Neuron (in vitro differentiated cells): ENCODE data around the gene MSH4.
"Not testable (repeated sequence)": the region's sequence is repeated elsewhere in the genome, so short reads cannot be mapped to it uniquely, and the experiment has no call there.

ENCODE experiments used
- H2AFZ ChIP-seq: one replicate; pipeline ENCODE4 v1.6.1; 2013; ENCODE audit warnings: low read depth, mild to moderate bottlenecking, inconsistent platforms, low read length, moderate library complexity
- H3K27me3 ChIP-seq: one replicate; pipeline ENCODE4 v1.6.1; 2013; ENCODE audit warnings: low read length; ENCODE audit not compliant: insufficient read depth
- H3K36me3 ChIP-seq: one replicate; pipeline ENCODE4 v1.6.1; 2013; ENCODE audit warnings: low read length; ENCODE audit not compliant: insufficient read depth
- H3K4me1 ChIP-seq: one replicate; pipeline ENCODE4 v1.6.1; 2013; ENCODE audit warnings: low read length; ENCODE audit not compliant: insufficient read depth
- H3K4me3 ChIP-seq: 2 replicates; pipeline ENCODE4 v1.5.1; 2013; ENCODE audit warnings: mild to moderate bottlenecking, low read length, moderate library complexity
- H3K9me3 ChIP-seq: one replicate; pipeline ENCODE4 v1.6.1; 2013; ENCODE audit warnings: low read length

MSH4 gene

DNA sequence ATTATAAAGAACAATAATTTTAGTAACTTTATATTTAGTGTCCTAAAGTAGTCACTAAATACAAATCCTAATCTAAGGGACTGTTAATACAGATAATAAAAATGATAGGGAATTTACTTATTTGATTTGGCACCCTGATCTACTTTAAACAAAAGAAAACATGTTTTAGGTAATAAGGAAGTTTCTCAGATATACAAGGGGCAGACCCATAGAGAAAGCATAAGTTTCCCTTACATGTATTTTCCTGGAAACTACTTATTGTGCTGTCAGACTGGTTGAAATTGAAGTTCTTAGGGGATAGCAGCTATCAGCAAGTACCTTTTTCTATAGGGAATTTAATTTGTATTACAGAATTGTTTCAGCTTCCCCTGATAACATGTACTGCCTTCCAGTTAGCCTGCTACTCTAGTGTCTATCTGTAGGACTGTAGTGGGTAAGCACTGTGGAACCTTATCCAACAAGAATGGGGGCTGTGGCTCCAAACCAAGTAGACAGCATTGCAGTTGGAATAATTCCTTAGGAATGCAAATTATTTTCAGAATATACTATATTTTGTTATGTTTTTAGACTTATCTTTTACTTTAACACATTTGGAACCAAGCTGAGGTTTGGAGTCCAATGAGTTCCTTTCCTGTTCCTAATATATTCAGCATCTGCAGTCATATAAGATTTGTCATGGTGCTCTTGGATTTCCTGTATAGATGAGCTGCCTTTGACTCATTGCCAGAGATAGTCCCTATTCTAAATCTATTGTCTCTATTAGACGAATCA, 14.7 kb downstream of the MSH4 start:
- Histone ChIP-seq H2AFZ (no peak overlapping the region), H3K4me3 (no peak overlapping the region), H3K36me3 (no peaks in the 10 kb centered on the region), H3K27me3 (no peaks in the 10 kb centered on the region), H3K4me1 (no peaks in the 10 kb centered on the region), H3K9me3 (no peaks in the 10 kb centered on the region)

DNA sequence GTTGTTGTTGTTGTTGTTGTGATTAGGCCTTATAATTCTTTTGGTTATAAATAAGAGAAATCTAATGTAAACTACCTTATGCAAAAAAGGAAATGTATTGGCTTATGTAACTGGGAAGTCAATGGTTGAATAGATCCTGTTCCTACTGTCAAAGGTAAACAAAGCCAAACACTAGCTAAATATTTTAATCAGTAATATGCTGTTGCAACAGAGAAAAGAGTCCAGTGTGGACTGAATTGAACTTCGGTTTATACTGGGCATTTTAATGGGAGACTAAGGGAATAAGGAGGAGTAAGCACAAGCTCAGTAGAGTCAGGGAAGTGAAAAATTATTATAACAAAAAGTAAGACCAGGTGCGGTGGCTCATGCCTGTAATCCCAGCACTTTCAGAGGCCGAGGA, 15.4 kb downstream of the MSH4 start:
- no peak overlapping the region for H3K4me3 ChIP-seq
- no peaks in the 10 kb centered on the region for H3K4me1 ChIP-seq
- no peaks in the 10 kb centered on the region for H3K27me3 ChIP-seq
- no peaks in the 10 kb centered on the region for H3K36me3 ChIP-seq
- no peak overlapping the region for H2AFZ ChIP-seq
- H3K9me3 ChIP-seq: no peaks in the 10 kb centered on the region

DNA sequence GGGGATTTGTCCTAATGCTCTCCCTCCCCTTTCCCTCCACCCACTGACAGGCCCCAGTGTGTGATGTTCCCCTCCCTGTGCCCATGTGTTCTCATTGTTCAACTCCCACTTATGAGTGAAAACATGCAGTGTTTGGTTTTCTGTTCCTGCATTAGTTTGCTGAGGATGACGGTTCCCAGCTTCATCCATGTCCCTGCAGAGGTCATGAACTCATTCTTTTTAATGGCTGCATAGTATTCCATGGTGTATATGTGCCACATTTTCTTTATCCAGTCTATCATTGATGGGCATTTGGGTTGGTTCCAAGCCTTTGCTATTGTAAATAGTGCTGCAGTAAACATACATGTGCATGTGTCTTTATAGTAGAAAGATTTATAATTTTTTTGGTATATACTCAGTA, 26.9 kb downstream of the MSH4 start:
- not testable (repeated sequence) for H2AFZ ChIP-seq, H3K36me3 ChIP-seq, H3K4me3 ChIP-seq, H3K27me3 ChIP-seq, H3K9me3 ChIP-seq, H3K4me1 ChIP-seq

DNA sequence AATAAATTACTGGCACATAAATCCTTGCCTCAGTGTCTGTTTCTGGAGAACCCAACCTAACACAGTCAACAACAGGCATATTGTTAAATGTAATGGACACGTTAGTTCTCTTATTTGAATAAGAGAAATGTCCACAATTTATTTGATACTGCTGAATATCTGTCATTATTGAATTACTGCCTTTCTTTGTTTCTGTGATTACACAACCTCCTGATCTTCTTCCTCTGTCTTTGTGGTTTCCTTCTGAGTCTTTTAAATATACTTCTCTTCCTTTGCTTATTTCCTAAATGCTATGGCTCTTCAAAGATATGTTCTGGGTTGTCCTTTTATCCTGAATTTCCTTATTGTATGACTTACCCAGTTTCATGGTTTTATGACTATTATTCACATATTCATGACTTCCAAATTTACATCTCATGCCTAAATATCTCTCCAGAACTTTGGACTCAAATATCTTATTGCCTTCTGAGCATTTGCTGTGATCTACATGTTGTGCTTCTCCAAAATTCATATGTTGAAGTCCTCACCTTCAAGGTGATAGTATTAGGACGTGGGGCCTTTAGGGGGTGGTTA, 39.9 kb downstream of the MSH4 start:
- no peak overlapping the region for H2AFZ ChIP-seq
- no peaks in the 10 kb centered on the region for H3K9me3 ChIP-seq
- H3K4me1 ChIP-seq: no peaks in the 10 kb centered on the region
- no peak overlapping the region for H3K4me3 ChIP-seq
- no peaks in the 10 kb centered on the region for H3K36me3 ChIP-seq
- no peaks in the 10 kb centered on the region for H3K27me3 ChIP-seq

DNA sequence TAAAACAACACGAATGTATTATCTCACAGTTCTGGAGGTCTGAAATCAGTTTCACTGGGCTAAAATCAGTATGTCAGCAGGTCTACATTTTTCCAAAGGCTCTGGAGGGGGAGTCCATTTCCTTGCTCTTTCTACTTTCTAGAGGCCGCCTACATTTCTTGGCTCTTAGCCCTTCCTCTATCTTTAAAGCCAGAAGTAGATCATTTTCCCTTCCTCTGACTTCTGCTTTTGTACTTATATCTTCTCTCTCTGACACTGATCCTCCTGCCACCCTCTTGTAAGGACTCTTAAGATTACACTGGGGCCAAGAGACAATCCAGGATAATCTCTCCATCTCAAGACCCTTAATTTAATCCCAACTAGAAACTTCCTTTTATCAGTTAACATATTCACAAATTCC, 41.4 kb downstream of the MSH4 start:
- Histone ChIP-seq H3K36me3 (no peaks in the 10 kb centered on the region), H2AFZ (no peak overlapping the region), H3K9me3 (no peaks in the 10 kb centered on the region), H3K4me3 (no peak overlapping the region), H3K4me1 (no peaks in the 10 kb centered on the region), H3K27me3 (no peaks in the 10 kb centered on the region)

DNA sequence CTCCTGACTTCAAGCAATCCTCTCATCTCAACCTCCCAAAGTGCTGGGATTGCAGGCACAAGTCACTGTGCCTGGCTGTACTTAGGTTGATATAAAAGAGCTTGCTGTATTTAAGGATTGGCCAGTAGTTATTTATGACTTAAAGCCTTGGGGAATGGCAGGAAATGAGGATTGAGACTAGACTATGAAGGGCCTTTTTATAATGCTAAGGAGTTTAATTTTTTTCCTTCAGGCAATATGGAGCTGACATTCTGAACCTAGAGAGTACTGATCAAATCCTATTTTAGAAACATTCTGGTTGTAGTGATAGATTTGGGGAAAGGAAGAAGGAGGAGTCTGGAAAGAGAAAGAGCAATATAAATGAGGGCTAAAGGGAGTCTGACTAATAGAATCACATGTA, 44.7 kb downstream of the MSH4 start:
- H3K9me3 ChIP-seq: no peaks in the 10 kb centered on the region
- no peak overlapping the region for H2AFZ ChIP-seq
- H3K4me1 ChIP-seq: no peaks in the 10 kb centered on the region
- no peak overlapping the region for H3K4me3 ChIP-seq
- H3K36me3 ChIP-seq: no peaks in the 10 kb centered on the region
- H3K27me3 ChIP-seq: no peaks in the 10 kb centered on the region

DNA sequence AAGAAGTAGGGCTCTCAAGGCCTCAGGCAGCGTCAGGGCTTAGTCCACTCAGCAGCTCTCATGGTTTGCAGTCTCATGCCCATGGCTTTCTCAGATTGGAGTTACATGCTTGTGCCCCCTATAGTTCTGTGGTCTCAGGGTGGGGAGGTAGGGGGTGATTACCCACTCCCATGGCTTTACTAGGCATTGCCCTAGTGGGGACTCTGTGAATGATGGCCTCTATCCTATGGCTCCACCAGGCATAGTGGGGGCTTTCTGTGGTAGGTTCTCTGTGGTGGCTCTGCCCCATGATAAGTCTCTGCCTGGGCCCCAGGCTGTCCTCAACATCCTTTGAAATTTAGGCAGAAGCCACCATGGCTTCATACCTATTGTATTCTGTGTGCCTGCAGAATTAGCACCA, 48.9 kb downstream of the MSH4 start:
- Histone ChIP-seq H3K27me3 (no peaks in the 10 kb centered on the region), H3K4me3 (no peak overlapping the region), H2AFZ (no peak overlapping the region), H3K36me3 (no peaks in the 10 kb centered on the region), H3K4me1 (no peaks in the 10 kb centered on the region), H3K9me3 (no peaks in the 10 kb centered on the region)

DNA sequence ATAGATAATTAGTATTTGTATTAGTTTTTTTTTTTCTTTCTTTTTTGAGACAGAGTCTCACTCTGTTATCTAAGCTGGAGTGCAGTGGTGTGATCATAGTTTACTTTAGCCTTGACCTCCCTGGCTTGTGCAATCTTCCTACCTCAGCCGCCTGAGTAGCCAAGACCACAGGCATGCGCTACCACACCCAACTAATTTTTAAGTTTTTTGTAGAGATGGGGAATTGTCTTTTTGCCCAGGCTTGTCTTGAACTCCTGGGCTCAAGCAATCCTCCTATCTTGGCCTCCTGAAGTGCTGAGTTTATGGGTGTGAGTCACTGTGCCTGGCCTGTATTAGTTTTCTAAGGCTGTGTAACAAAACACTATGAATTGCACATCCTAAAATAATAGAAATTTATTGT, 58.3 kb downstream of the MSH4 start:
- Histone ChIP-seq H3K36me3 (no peaks in the 10 kb centered on the region), H3K27me3 (no peaks in the 10 kb centered on the region), H2AFZ (no peak overlapping the region), H3K4me3 (no peak overlapping the region), H3K4me1 (no peaks in the 10 kb centered on the region), H3K9me3 (no peaks in the 10 kb centered on the region)

DNA sequence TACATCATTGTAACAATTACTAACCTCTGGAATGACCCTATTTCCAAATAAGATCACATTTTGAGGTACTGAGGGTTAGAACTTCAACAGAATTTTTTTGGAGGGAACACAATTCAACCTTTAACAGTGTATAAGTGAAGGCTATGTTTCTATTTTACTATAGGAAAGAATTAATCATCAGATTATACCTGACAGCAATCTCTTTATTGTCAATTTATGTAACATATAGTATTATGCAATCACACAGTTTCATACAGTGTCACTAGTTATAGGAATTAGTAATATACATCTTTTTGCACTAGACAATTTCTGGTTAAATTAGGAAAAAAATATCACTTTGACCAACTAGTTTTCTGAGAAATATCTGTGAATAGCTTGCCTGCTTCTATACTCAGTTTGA, 59.1 kb downstream of the MSH4 start:
- Histone ChIP-seq H3K9me3 (no peaks in the 10 kb centered on the region), H3K36me3 (no peaks in the 10 kb centered on the region), H3K27me3 (no peaks in the 10 kb centered on the region), H2AFZ (no peak overlapping the region), H3K4me1 (no peaks in the 10 kb centered on the region), H3K4me3 (no peak overlapping the region)

DNA sequence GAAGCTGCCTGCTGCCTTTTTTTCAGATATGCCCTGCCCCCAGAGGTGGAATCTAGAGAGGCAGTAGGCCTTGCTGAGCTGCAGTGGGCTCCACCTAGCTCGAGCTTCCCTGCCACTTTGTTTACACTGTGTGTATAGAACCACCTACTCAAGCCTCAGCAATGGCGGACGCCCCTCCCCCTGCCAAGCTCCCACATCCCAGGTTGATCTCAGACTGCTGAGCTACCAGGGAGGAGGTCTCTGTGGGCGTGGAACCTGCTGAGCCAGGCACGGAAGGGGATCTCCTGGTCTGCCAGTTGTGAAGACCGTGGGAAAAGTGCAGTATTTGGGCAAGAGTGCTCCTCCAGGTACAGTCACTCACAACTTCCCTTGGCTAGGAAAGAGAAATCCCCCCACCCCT, 65.1 kb downstream of the MSH4 start:
- Histone ChIP-seq H3K27me3 (no peaks in the 10 kb centered on the region), H3K36me3 (no peaks in the 10 kb centered on the region), H2AFZ (no peak overlapping the region), H3K4me1 (no peaks in the 10 kb centered on the region), H3K9me3 (no peaks in the 10 kb centered on the region), H3K4me3 (no peak overlapping the region)

DNA sequence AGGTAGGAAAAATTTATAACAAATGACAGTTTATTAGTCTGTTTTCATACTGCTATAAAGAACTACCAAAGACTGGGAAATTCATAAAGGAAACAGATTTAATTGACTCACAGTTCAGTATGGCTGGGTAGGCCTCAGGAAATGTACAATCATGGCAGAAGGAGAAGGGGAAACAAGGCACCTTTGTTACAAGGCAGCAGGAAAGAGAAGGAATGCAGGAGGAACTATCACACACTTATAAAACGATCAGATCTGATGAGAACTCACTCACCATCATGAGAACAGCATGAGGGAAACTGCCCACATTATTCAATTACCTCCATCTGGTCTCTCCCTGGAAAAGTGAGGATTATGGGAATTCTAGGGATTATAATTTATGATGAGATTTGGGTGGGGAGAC, 74.3 kb downstream of the MSH4 start:
- Histone ChIP-seq H3K36me3 (no peaks in the 10 kb centered on the region), H3K27me3 (no peaks in the 10 kb centered on the region), H3K4me1 (no peaks in the 10 kb centered on the region), H2AFZ (no peak overlapping the region), H3K9me3 (peaks cover 6% of the 10 kb centered on the region), H3K4me3 (no peak overlapping the region)

DNA sequence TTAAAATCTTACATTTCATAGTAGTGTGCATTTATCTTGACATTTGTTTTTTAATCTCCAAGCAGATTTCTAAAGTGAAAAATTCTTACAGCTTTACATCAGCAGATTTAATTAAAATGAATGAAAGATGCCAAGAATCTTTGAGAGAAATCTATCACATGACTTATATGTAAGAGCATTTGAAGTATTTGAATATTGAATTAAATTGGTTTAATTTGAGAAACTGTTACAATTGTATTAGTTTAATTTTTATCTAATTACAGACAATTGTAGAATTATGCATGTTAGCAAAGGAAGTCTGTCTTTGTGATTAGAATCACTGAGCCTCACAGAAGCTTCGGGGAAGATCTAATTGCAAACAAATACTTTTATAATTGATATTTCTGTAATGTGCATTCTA, 83.3 kb downstream of the MSH4 start:
- Histone ChIP-seq H3K4me3 (no peak overlapping the region), H2AFZ (no peak overlapping the region), H3K9me3 (no peaks in the 10 kb centered on the region), H3K27me3 (no peaks in the 10 kb centered on the region), H3K4me1 (no peaks in the 10 kb centered on the region), H3K36me3 (no peaks in the 10 kb centered on the region)

DNA sequence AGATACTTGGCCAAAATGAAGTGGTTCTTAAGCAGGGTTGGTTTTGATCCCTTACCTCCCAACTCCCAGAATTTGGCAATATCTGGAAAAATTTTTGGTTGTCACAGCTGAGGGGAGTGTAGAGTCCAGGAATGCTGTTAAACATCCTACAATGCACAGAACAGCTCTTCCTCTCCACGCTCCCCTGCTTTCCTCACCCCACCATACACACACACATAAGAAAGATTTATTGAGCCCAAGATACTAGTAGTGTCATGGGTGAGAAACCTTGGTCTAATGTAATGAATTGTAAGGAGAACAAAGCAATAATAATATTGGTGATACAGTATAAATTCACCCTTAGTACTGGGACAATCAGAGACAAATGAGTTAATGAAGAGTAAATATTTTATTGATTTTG, 87.8 kb downstream of the MSH4 start:
- Histone ChIP-seq H3K9me3 (no peaks in the 10 kb centered on the region), H3K36me3 (no peaks in the 10 kb centered on the region), H2AFZ (no peak overlapping the region)

DNA sequence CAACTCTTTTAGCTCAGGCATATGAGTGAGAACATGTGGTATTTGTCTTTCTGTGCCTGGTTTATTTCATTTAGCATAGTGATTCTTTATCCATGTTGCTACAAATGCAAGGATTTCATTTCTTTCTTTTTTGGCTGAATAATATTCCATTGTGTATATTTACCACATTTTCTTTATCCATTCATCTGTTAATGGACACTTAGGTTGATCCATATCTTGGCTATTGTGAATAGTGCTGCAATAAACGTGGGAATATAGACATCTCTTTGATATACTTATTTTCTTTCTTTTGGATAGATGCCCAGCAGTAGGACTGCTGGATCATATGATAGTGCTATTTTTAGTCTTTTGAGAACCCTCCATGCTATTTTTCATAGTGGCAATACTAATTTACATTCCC, 104.7 kb downstream of the MSH4 start:
- no peaks in the 10 kb centered on the region for H3K36me3 ChIP-seq
- H3K9me3 ChIP-seq: no peaks in the 10 kb centered on the region

More for the DNA sequence above, 87.8 kb downstream of the MSH4 start:
- Histone ChIP-seq H3K4me1 (no peaks in the 10 kb centered on the region), H3K4me3 (no peak overlapping the region), H3K27me3 (no peaks in the 10 kb centered on the region)

More for the DNA sequence above, 104.7 kb downstream of the MSH4 start:
- Histone ChIP-seq H2AFZ (no peak overlapping the region), H3K27me3 (no peaks in the 10 kb centered on the region), H3K4me3 (no peak overlapping the region), H3K4me1 (no peaks in the 10 kb centered on the region)
